Prostate gland (tissue), 2 donors: ENCODE results near the gene ERICH3. TPM values are rescaled to one million over a fixed set of nuclear protein-coding genes. Genes with fewer than 3 reads are reported as not detected.

Source experiments
- DNase-seq: peaks from one replicate; pipeline ENCODE4 v3.0.0-alpha.2; 2019; ENCODE audit warnings: low spot score
- H3K27ac ChIP-seq, 2 donors: fragments of 200-600 bp; sonication (generic); 2 replicates each; pipeline ENCODE4 v1.5.1; 2017 to 2019
- H3K27me3 ChIP-seq: fragments of 200-600 bp; sonication (generic); replicated peaks from 2 replicates; pipeline ENCODE4 v1.5.1; 2019; ENCODE audit not compliant: insufficient read depth
- H3K36me3 ChIP-seq, 2 donors: fragments of 200-600 bp; sonication (generic); 1 replicate in 1 of 2; 2 replicates in 1 of 2; pipeline versions ENCODE4 v1.5.1 to v1.8.1; 2017 to 2019
- H3K4me1 ChIP-seq: fragments of 200-600 bp; sonication (generic); replicated peaks from 2 replicates; pipeline ENCODE4 v1.5.1; 2019
- H3K4me3 ChIP-seq, 2 donors: fragments of 200-600 bp; sonication (generic); 2 replicates each; pipeline ENCODE4 v1.5.1; 2017 to 2019
- H3K9me3 ChIP-seq: fragments of 200-600 bp; sonication (generic); 2 replicates; pipeline ENCODE4 v1.5.1; 2017
- CTCF ChIP-seq, 4 experiments: fragments of 200-600 bp in 2 of 4; fragments of 450-650 bp in 2 of 4; sonication (generic) in 2 of 4; IDR thresholded peaks; 1 replicate in 3 of 4; 2 replicates in 1 of 4; pipeline ENCODE4 v1.5.1; 2016 to 2019; ENCODE audit warnings: antibody characterized with exemption in 4 of 4, mild to moderate bottlenecking in 2 of 4, moderate library complexity in 2 of 4
- POLR2A ChIP-seq: fragments of 450-650 bp; IDR thresholded peaks from one replicate; pipeline ENCODE4 v1.6.1; 2016; ENCODE audit warnings: antibody characterized with exemption, mild to moderate bottlenecking
- POLR2AphosphoS5 ChIP-seq: sonication (generic); formaldehyde crosslinking; IDR thresholded peaks from one replicate; pipeline ENCODE4 v1.6.1; 2017; ENCODE audit warnings: antibody characterized with exemption
- WGBS: methylation state at CpG from one replicate; pipeline ENCODE4 v1.1.5; 2018; 5-methylcytosine and 5-hydroxymethylcytosine counted together
- intact Hi-C: fragments of 100-400 bp; cut with DNase I; formaldehyde crosslinking; loops from one replicate; pipeline ENCODE4 v1.14.2; 2022
- total RNA-seq, 2 donors: library from RNA; depleted of rRNA; stranded (reverse); fragments of >200 nt; gene quantifications; one replicate each; pipeline ENCODE4 v1.1.0, GENCODE V29; 2016

The ERICH3 gene
- total RNA-seq, 2 donors from 2014 or later, result 3.3 TPM; not detected in 1

DNA sequence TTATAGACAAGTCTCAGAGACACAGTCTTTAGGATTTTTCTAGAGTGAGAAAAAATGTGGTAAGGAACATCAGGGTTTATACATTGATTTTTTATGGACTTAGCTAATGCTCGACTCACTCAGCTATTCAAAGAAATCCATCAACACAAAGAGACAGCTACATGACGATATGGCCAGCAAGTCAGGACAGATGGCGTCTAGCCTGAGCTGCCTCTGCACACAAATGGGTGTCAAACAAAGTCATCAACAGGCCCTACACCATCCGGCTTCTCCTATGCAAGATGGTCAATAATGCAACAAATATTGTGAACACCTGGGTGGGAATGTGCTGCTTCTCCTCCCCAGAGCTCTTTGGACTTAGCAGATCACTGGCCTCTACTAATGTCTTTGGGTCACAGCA lies 13.3 kb upstream of the ERICH3 start:
- WGBS, result 63% methylated on average over 4 of the region's 4 CpGs
- H3K4me1 ChIP-seq, result no peaks in the 10 kb centered on the region
- no peaks in the 10 kb centered on the region for H3K27me3 ChIP-seq
- no peaks in the 10 kb centered on the region for H3K36me3 ChIP-seq
- no peak overlapping the region for H3K4me3 ChIP-seq
- DNase-seq, result no peak
- intact Hi-C loops, result no loop called here
- H3K9me3 ChIP-seq, result no peaks in the 10 kb centered on the region
- no peak for TF ChIP-seq POLR2A
- TF ChIP-seq POLR2AphosphoS5, result no peak
- no peak for TF ChIP-seq CTCF (IDR thresholded peaks at IDR 0.05)
- no peak overlapping the region for H3K27ac ChIP-seq

- no peaks in the 10 kb centered on the region for H3K4me1 ChIP-seq
- 90% methylated on average over 2 of the region's 2 CpGs for WGBS
- DNase-seq, result no peak
- no peaks in the 10 kb centered on the region for H3K27me3 ChIP-seq
- TF ChIP-seq POLR2A, result no peak
- no peak for TF ChIP-seq CTCF (IDR thresholded peaks at IDR 0.05)
- TF ChIP-seq POLR2AphosphoS5, result no peak
- intact Hi-C loops, result no loop called here
- no peaks in the 10 kb centered on the region for H3K36me3 ChIP-seq
- H3K4me3 ChIP-seq, result no peak overlapping the region
- H3K27ac ChIP-seq, result no peak overlapping the region
- no peaks in the 10 kb centered on the region for H3K9me3 ChIP-seq
These were observed 10.7 kb upstream of the ERICH3 start for GRCh38 chr1:74684301-74684700.

- no peaks in the 10 kb centered on the region for H3K36me3 ChIP-seq
These were observed 10.1 kb upstream of the ERICH3 start for GRCh38 chr1:74683656-74684055.

DNA sequence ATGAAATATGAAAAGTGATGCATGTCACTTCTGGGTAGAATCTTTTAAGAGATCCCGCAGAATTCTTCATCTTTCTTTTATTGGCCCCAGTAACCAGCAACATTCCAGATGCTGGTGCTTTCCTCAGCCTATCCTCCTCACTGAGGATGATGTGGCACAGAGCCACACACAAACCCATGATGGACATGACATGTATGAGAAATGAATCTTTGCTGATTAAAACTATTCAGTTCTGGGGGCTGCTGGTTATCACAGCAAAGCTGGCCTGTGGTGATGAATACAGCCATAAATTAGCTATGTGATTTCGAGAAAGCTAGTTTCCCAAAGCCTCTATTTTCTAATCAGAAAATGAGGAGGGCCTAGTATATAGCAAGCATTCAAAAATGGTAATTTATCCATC lies 8.3 kb upstream of the ERICH3 start:
- H3K9me3 ChIP-seq, result no peaks in the 10 kb centered on the region
- H3K27me3 ChIP-seq, result no peaks in the 10 kb centered on the region
- DNase-seq, result no peak
- H3K4me3 ChIP-seq, result no peak overlapping the region
- TF ChIP-seq POLR2AphosphoS5 (no peak), POLR2A (no peak), CTCF (IDR thresholded peaks at IDR 0.05) (no peak)
- no peaks in the 10 kb centered on the region for H3K4me1 ChIP-seq
- intact Hi-C loops, result no loop called here
- H3K27ac ChIP-seq, result no peak overlapping the region
- 88% methylated on average over 2 of the region's 2 CpGs for WGBS
- H3K36me3 ChIP-seq, result no peaks in the 10 kb centered on the region

More at GRCh38 chr1:74683656-74684055, 10.1 kb upstream of the ERICH3 start:
- TF ChIP-seq POLR2AphosphoS5 (no peak), CTCF (IDR thresholded peaks at IDR 0.05) (no peak), POLR2A (no peak)
- no peak overlapping the region for H3K4me3 ChIP-seq
- intact Hi-C loops, result no loop called here
- H3K4me1 ChIP-seq, result no peaks in the 10 kb centered on the region
- no peak for DNase-seq
- H3K27me3 ChIP-seq, result no peaks in the 10 kb centered on the region
- H3K9me3 ChIP-seq, result no peaks in the 10 kb centered on the region
- no peak overlapping the region for H3K27ac ChIP-seq

DNA sequence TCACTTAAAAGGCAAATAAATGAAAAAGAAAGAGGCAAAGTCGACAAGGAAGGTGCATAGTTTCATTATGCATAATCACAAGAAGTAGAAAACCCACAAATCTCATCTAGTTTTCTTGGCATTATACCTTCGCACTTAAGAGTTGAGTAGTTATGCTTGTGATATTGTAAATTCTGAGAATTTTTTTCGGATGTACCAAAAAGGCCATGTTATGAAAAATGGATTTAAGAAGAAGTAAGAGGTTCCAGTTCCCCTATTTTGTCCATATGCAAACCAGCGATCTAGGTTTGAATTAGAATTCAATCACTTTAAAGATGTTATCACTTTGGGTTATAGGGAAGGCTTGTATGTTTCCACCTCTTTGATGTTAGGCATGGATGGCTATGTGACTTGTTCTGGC lies 7.9 kb upstream of the ERICH3 start:
- WGBS, result 87% methylated on average over 4 of the region's 4 CpGs
- no peak for TF ChIP-seq POLR2A
- no peak for TF ChIP-seq CTCF (IDR thresholded peaks at IDR 0.05)
- TF ChIP-seq POLR2AphosphoS5, result no peak

More for the DNA sequence above, 7.9 kb upstream of the ERICH3 start:
- no peaks in the 10 kb centered on the region for H3K36me3 ChIP-seq
- no peak overlapping the region for H3K27ac ChIP-seq
- no peak overlapping the region for H3K4me3 ChIP-seq
- no peaks in the 10 kb centered on the region for H3K9me3 ChIP-seq
- H3K27me3 ChIP-seq, result no peaks in the 10 kb centered on the region
- intact Hi-C loops, result no loop called here
- DNase-seq, result no peak
- H3K4me1 ChIP-seq, result no peaks in the 10 kb centered on the region
